K562 (cell line): Measurements from ENCODE around the gene SMARCA4. TPM values are rescaled to one million over a fixed set of nuclear protein-coding genes. Genes with fewer than 3 reads are reported as not detected.
A peak's percentile ranks its signal among the peaks of the same experiment; 100 is the strongest.

Source experiments
- ATAC-seq: fragments of 200-7000 bp; cut with Tn5 transposase; 3 replicates; pipeline ENCODE4 v1.9.1; 2020; ENCODE audit warnings: moderate library complexity
- BruUV-seq: library from RNA; stranded (reverse); fragments of 400-500 nt; replicated peaks from 2 replicates; lab custom pipeline; 2021; lab: Mats Ljungman, UMichigan
- CTCF ChIA-PET: fragments of 300-600 bp; formaldehyde crosslinking; extraction: SDS; loops from one replicate; lab custom pipeline; 2021; ENCODE audit warnings: low intra/inter-chr PET ratio; lab: Yijun Ruan, JAX
- POLR2A ChIA-PET: fragments of 300-600, 350-650 bp; sonication (Branson Sonifier 250); formaldehyde crosslinking; extraction: SDS; loops from one replicate; lab custom pipeline; 2021; ENCODE audit warnings: antibody characterized with exemption, inconsistent platforms; lab: Yijun Ruan, JAX
- DNase-seq, 4 experiments: peaks; one replicate each; pipeline versions ENCODE4 v3.0.0 to v3.0.0-alpha.2; 2011 to 2018; ENCODE audit warnings: low spot score in 3 of 4, mixed read lengths in 3 of 4; ENCODE audit errors: extremely low read depth in 1 of 4
- FAIRE-seq: peaks from 2 replicates; lab custom pipeline; 2011; peaks lifted over from hg19 to GRCh38; lab: Jason Lieb, UNC
- H2AFZ ChIP-seq: 2 replicates; pipeline ENCODE4 v1.6.0; 2011; ENCODE audit warnings: low read depth, low read length, control low read depth, inconsistent platforms
- H3K27ac ChIP-seq: fragments of 200-600 bp; 3 replicates; pipeline ENCODE4 v1.8.0; 2011; ENCODE audit warnings: low read depth, mild to moderate bottlenecking, control low read depth, inconsistent platforms, low read length, moderate library complexity, mixed read lengths; ENCODE audit errors: extremely low read depth
- H3K27me3 ChIP-seq, 2 experiments: fragments of 300-600 bp in 1 of 2; 2 replicates in 1 of 2; 3 replicates in 1 of 2; pipeline versions ENCODE4 v1.6.0 to v1.8.0; 2011; ENCODE audit warnings: inconsistent platforms in 2 of 2, low read length in 2 of 2, mild to moderate bottlenecking in 1 of 2, mixed read lengths in 1 of 2, moderate library complexity in 1 of 2; ENCODE audit not compliant: control insufficient read depth in 2 of 2, insufficient read depth in 2 of 2
- H3K36me3 ChIP-seq: fragments of 300-600 bp; 3 replicates; pipeline ENCODE4 v1.8.0; 2011; ENCODE audit warnings: mild to moderate bottlenecking, low read length, inconsistent platforms; ENCODE audit not compliant: control insufficient read depth, insufficient read depth
- H3K4me1 ChIP-seq, 2 experiments: fragments of 200-600 bp in 1 of 2; replicated peaks in 1 of 2; 2 replicates in 1 of 2; 3 replicates in 1 of 2; pipeline versions ENCODE4 v1.5.1 to v1.8.0; 2011; ENCODE audit warnings: inconsistent platforms in 2 of 2, low read length in 2 of 2, mild to moderate bottlenecking in 1 of 2, mixed read lengths in 1 of 2, moderate library complexity in 1 of 2; ENCODE audit not compliant: control insufficient read depth in 2 of 2, insufficient read depth in 2 of 2
- H3K4me2 ChIP-seq: 2 replicates; pipeline ENCODE4 v1.6.1; 2011; ENCODE audit warnings: low read length, control low read depth, inconsistent platforms, mixed read lengths; ENCODE audit not compliant: insufficient read depth
- H3K4me3 ChIP-seq: fragments of 200-600 bp; sonication (generic), shearing (Covaris generic); 2 replicates; pipeline ENCODE4 v1.5.1; 2016; ENCODE audit warnings: control low read depth, inconsistent platforms
- H3K79me2 ChIP-seq: fragments of 200-600 bp; 3 replicates; pipeline ENCODE4 v1.8.0; 2011; ENCODE audit warnings: low read length, inconsistent platforms; ENCODE audit not compliant: control insufficient read depth, insufficient read depth
- H3K9ac ChIP-seq, 2 experiments: 2 replicates each; pipeline versions ENCODE4 v1.6.0 to v1.6.1; 2011; ENCODE audit warnings: low read depth in 2 of 2, low read length in 2 of 2, control low read depth in 1 of 2, inconsistent platforms in 1 of 2, mild to moderate bottlenecking in 1 of 2, mixed read lengths in 1 of 2; ENCODE audit not compliant: insufficient read depth in 1 of 2
- H3K9me1 ChIP-seq: one replicate; pipeline ENCODE4 v1.6.0; 2011; ENCODE audit warnings: inconsistent platforms, mild to moderate bottlenecking, low read length, moderate library complexity; ENCODE audit not compliant: control insufficient read depth, insufficient read depth
- H3K9me3 ChIP-seq: replicated peaks from 2 replicates; pipeline ENCODE4 v1.5.1; 2011; ENCODE audit warnings: low read depth, low read length, inconsistent platforms; ENCODE audit not compliant: control insufficient read depth, insufficient read depth
- H4K20me1 ChIP-seq: replicated peaks from 2 replicates; pipeline ENCODE4 v1.6.1; 2011; ENCODE audit warnings: low read length, inconsistent platforms, mixed read lengths; ENCODE audit not compliant: control insufficient read depth, insufficient read depth
- C11orf30 ChIP-seq: fragments of 450-650 bp; IDR thresholded peaks from 2 replicates; pipeline ENCODE4 v1.6.1; 2016; ENCODE audit warnings: low read depth, mild to moderate bottlenecking
- CSDE1 ChIP-seq, 2 experiments: fragments of 450-650 bp; IDR thresholded peaks; 2 replicates each; pipeline ENCODE4 v1.6.1; 2016; ENCODE audit warnings: mild to moderate bottlenecking in 1 of 2
- KAT2B ChIP-seq: IDR thresholded peaks from one replicate; pipeline ENCODE4 v1.6.1; 2012; ENCODE audit warnings: low read depth, mild to moderate bottlenecking, control low read depth, inconsistent platforms, low read length, moderate library complexity
- MAFK ChIP-seq: IDR thresholded peaks from 2 replicates; pipeline ENCODE4 v1.6.1; 2011; ENCODE audit warnings: low read length, improper control_type of control experiment
- MTF1 ChIP-seq: fragments of 250-450 bp; sonication (Bioruptor Pico); IDR thresholded peaks from 2 replicates; pipeline ENCODE4 v1.9.0; 2021; ENCODE audit warnings: moderate library complexity, mild to moderate bottlenecking, inconsistent platforms, borderline replicate concordance
- MXI1 ChIP-seq: IDR thresholded peaks from 2 replicates; pipeline ENCODE4 v1.6.1; 2011; ENCODE audit warnings: low read depth, mild to moderate bottlenecking, improper control_type of control experiment, low read length
- NCOR1 ChIP-seq: fragments of 450-650 bp; IDR thresholded peaks from 2 replicates; pipeline ENCODE4 v1.6.1; 2016; ENCODE audit warnings: mild to moderate bottlenecking, moderate library complexity
- RCOR1 ChIP-seq, 2 experiments: IDR thresholded peaks; 2 replicates each; pipeline ENCODE4 v1.6.1; 2012; ENCODE audit warnings: low read depth in 2 of 2, low read length in 2 of 2, borderline replicate concordance in 1 of 2, improper control_type of control experiment in 1 of 2
- SIN3A ChIP-seq, 2 experiments: fragments of 150-350 bp in 1 of 2; IDR thresholded peaks; 2 replicates each; pipeline ENCODE4 v1.6.1; 2011 to 2016; ENCODE audit warnings: borderline replicate concordance in 2 of 2, low read depth in 2 of 2, low read length in 2 of 2, mild to moderate bottlenecking in 2 of 2, moderate library complexity in 2 of 2; ENCODE audit not compliant: control insufficient read depth in 1 of 2
- SRSF7 ChIP-seq: fragments of 200-400 bp; formaldehyde crosslinking; optimal IDR thresholded peaks from 2 replicates; pipeline ENCODE3; 2017; ENCODE audit warnings: mild to moderate bottlenecking, low read depth, low read length
- WHSC1 ChIP-seq: IDR thresholded peaks from one replicate; pipeline ENCODE4 v1.6.1; 2012; ENCODE audit warnings: low read length, control low read depth, inconsistent platforms
- ZBED1 ChIP-seq: IDR thresholded peaks from 2 replicates; pipeline ENCODE4 v1.6.1; 2014
- ZNF12 ChIP-seq: sonication (generic); formaldehyde crosslinking; IDR thresholded peaks from 2 replicates; pipeline ENCODE4 v1.4.0; 2020; ENCODE audit warnings: mild to moderate bottlenecking, missing genetic modification reagents
- WGBS: fragments of 100-300 bp; shearing (Covaris generic); methylation state at CpG from one replicate; pipeline ENCODE4 v1.1.6; 2016; ENCODE audit warnings: low coverage, mixed read lengths; ENCODE audit not compliant: insufficient coverage; ENCODE audit errors: missing lambda C conversion rate; 5-methylcytosine and 5-hydroxymethylcytosine counted together
- in situ Hi-C: fragments of 300-500 bp; cut with MboI; formaldehyde crosslinking; loops from 4 replicates; pipeline ENCODE4 v1.15.0; 2018; ENCODE audit warnings: inconsistent platforms, mixed read lengths
- intact Hi-C: fragments of 100-400 bp; cut with micrococcal nuclease; formaldehyde crosslinking; loops from 2 replicates; pipeline ENCODE4 v1.14.2; 2022
- polyA plus RNA-seq, 8 experiments: library from polyadenylated mRNA; depleted of rRNA in 4 of 8; stranded (reverse) in 5 of 8; unstranded in 3 of 8; fragments of >200 nt; fragmentation: Nextera tagmentation in 2 of 8; fragmentation: Illumina TruSeq in 1 of 8; extraction: Ambion mirVana in 2 of 8; extraction: Trizol in 1 of 8; gene quantifications; 2 replicates each; pipeline versions ENCODE4 v1.2.1 to v1.2.3, GENCODE V29; 2011 to 2014; ENCODE audit warnings: inconsistent platforms in 1 of 8, missing spikeins in 1 of 8
- total RNA-seq, 7 experiments: library from RNA; depleted of rRNA in 6 of 7; stranded (reverse); fragments of >200 nt in 6 of 7; fragmentation: Illumina TruSeq in 2 of 7; extraction: Trizol in 2 of 7; gene quantifications; 2 replicates each; pipeline versions ENCODE4 v1.2.1 to v1.2.3, GENCODE V29; 2011 to 2021; ENCODE audit warnings: low replicate concordance in 1 of 7

The SMARCA4 gene
- total and polyA plus RNA-seq, 9 of the 15 experiments (the other 6 are each of a cell fraction or from before 2014, with no cell fraction given), result 19.3 to 207 (median 52.1) TPM

- in situ Hi-C loops, result no loop called here
- Histone ChIP-seq H3K9me3 (no peaks in the 10 kb centered on the region), H2AFZ (no peak overlapping the region), H4K20me1 (no peaks in the 10 kb centered on the region), H3K27ac (no peak overlapping the region), H3K9me1 (no peaks in the 10 kb centered on the region), H3K4me2 (no peak overlapping the region), H3K36me3 (peaks cover 95% of the 10 kb centered on the region), H3K9ac (no peak overlapping the region), H3K4me3 (no peak overlapping the region), H3K4me1 (no peaks in the 10 kb centered on the region), H3K27me3 (no peaks in the 10 kb centered on the region), H3K79me2 (no peaks in the 10 kb centered on the region; the same call in 2 of the 3 replicates)
- no peak for DNase-seq
- ChIA-PET POLR2A (interaction anchor here (0.6 to 1.1 kb wide), 2 partner anchors 9 to 532 kb away, joined by 3 read pairs; no protein-coding TSS in a partner anchor), CTCF (no interaction called here)
- 95% methylated on average over 14 of the region's 14 CpGs for WGBS
- intact Hi-C loops, result no loop called here
- no peak for TF ChIP-seq NCOR1
- no peak for TF ChIP-seq C11orf30
- TF ChIP-seq SRSF7, result no peak
- no peak for TF ChIP-seq SIN3A (IDR thresholded peaks at IDR 0.05; ENCODE audit: borderline replicate concordance in 2 of 2, control insufficient read depth in 1 of 2, low read depth in 2 of 2, low read length in 2 of 2)
- TF ChIP-seq CSDE1 (IDR thresholded peaks at IDR 0.05), result no peak
- FAIRE-seq, result no peak
- no TSS peak for BruUV-seq
- no peak for ATAC-seq
Measured at GRCh38 chr19:11027381-11027780, 66.6 kb downstream of the SMARCA4 start.

- H4K20me1 ChIP-seq, result no peaks in the 10 kb centered on the region
- peak overlapping the region in 1 of 2 experiments; percentile 55; a peak in 1 of 4 replicates for H3K9ac ChIP-seq
- no peak overlapping the region for H3K27ac ChIP-seq
- 100% methylated on average over 4 of the region's 4 CpGs for whole genome bisulfite sequencing
- no peaks in the 10 kb centered on the region for H3K9me3 ChIP-seq
- no peak for DNase-seq
- H3K4me1 ChIP-seq, result no peaks in the 10 kb centered on the region
- no peak for FAIRE-seq
- ATAC-seq, result no peak
- ChIA-PET CTCF (no interaction called here), POLR2A (interaction anchor here (0.6 to 1.1 kb wide), 2 partner anchors 12 to 37 kb away, joined by 3 read pairs; no protein-coding TSS in a partner anchor)
- H3K4me2 ChIP-seq, result no peak overlapping the region
- BruUV-seq, result no TSS peak
- intact Hi-C loops (no loop called here), in situ Hi-C loops (no loop called here)
- no peak overlapping the region for H2AFZ ChIP-seq
- peaks cover 94% of the 10 kb centered on the region for H3K36me3 ChIP-seq
- TF ChIP-seq WHSC1 (no peak), KAT2B (no peak), MXI1 (no peak), RCOR1 (IDR thresholded peaks at IDR 0.05; ENCODE audit: borderline replicate concordance in 1 of 2, low read depth in 2 of 2, low read length in 2 of 2) (no peak), MTF1 (CRISPR knock-in tag) (no peak), ZNF12 (no peak), ZBED1 (no peak), MAFK (no peak)
- H3K79me2 ChIP-seq, result no peaks in the 10 kb centered on the region; the same call in 2 of the 3 replicates
- H3K4me3 ChIP-seq, result no peak overlapping the region
- H3K27me3 ChIP-seq, result no peaks in the 10 kb centered on the region
- H3K9me1 ChIP-seq, result no peaks in the 10 kb centered on the region
Measured at GRCh38 chr19:11028146-11028545, 67.3 kb downstream of the SMARCA4 start.
